NK-92 treated with Interleukin-12 subunit alpha and Interleukin-12 subunit beta, amount 100 ng/mL, for 24 hours (cell line): ENCODE data around the gene MORN5.

Source experiments
- DNase-seq: peaks from one replicate; lab custom pipeline; 2025; lab: John Stamatoyannopoulos, UW

The MORN5 gene

DNA sequence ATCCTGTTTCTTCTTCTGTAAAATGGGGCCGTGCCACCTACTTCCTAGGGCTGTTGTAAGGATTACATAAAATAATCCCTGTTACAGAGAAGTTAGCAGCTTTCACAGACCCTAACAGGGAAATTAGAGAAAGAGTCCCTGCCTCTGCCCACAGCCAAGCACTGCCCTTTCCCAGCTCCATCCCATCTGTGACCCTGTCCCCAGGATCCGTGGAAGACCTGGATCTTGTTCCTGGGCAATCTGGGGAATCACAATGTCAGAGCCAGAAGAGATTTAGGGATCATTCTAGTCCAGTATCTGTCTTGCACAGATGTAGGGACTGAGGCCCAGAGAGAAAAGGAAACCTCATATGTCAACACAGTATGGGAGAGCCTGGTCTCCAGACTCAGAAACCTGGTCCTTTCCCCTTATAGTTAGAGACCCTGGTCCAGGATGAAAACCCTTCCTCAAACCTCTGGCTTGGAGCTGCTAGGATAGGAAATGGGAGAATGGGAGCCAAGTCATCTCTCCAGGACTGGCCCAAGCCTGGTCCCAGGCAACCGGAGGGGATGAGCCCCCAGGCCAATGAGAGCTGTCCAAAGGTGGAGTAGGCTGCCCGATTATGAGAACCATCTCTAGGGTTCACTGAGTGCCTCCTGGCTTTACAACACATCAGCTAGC lies 56.6 kb downstream of the MORN5 start:
- DNase-seq = no peak

DNA sequence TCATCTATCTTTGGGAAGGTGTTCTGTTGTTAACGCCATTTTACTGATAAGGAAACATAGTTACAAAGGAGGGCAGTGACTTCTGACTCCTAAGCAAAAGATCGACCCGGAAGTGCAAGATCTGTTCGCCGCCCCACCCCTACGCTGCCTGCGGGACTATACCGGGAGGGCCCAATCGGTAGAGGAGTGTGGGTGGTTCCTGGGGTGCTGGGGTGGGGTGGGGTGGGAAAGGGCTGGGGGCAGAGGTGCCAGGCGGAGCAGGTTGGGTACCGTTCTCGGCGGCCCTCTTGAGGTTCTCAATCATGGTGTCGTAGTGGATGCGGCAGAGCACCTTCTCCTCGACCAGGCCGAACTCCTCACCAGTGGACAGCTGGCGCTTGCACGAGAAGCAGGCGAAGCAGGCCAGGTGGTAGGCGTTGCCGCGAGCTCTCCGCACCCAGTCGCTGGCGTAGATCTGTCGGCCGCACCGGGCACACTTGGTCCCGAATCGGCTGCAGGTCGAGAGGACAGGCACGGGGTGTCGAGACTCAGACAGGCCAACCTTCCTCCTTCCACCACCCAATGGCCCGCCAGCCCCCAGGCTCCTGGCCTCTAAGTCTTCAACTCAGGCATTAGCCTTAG lies 57.2 kb downstream of the MORN5 start:
- no peak for DNase-seq

DNA sequence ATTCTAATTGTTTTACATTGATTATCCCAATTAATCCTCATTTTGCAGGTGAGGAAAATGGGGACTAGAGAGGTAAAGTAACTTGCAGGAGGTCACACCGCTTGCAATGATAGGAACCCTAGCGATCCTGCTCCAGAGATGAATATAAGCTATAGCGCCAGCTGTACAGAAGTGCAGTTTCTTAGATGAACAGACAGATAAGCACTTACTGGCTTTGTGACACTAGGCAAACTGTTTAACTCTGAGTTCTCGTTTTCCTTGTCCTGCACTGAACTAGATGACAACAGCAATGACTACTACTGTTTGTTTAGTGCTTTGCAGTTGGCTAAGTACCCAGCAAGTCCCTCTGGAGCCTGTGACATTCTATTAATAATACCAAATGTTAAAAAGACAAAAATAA lies 57.9 kb downstream of the MORN5 start:
- DNase-seq = no peak

- DNase-seq = no peak
These were observed 58.6 kb downstream of the MORN5 start for GRCh38 chr9:122218071-122218934.

GRCh38 chr9:122218935-122219855 lies 59.5 kb downstream of the MORN5 start:
- no peak for DNase-seq

DNA sequence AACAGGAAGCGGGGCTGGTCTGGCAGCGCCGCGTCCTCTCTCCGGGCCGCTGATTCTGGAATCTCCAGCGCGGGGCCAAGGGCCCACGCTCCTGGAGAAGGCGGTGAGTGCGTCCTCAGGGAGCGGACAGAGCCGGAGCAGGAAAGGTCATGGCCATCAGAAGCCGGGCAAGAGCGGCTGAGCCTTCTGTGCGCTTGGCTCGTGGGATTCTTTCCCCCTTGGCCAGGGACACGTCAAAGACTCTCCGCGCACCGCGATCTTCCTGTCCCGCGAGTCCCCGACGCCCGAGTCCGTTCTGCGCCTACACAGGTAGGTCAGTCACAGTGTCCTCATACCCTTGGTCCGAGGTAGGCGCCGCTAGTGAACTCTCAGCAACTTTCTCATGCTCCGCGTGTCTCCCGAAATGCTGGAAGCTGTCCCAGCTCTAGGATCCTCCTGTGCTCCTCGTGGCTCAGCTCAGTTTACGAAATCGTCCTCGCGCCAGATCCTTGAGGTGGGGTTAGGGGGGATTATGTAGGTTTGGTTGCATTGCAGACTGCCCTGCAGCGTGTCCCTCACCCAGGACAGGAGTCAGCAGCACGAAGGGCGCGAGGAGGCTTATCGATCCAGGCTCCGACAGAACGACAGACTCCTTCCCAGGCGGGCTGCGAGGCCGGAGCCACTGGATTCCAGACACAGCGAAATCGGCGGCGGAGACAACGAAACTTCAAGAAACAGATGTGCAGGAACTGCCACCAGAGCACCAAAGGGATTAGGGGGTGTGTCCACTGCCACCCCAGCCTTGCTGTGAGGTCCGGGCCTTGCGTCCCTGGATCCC lies 60.4 kb downstream of the MORN5 start:
- DNase-seq = no peak

- no peak for DNase-seq
These were observed 61.0 kb downstream of the MORN5 start for GRCh38 chr9:122220673-122221182.

- DNase-seq = no peak
These were observed 61.6 kb downstream of the MORN5 start for GRCh38 chr9:122221183-122221811.

- DNase-seq = no peak
These were observed 63.1 kb downstream of the MORN5 start for GRCh38 chr9:122222791-122223190.

DNA sequence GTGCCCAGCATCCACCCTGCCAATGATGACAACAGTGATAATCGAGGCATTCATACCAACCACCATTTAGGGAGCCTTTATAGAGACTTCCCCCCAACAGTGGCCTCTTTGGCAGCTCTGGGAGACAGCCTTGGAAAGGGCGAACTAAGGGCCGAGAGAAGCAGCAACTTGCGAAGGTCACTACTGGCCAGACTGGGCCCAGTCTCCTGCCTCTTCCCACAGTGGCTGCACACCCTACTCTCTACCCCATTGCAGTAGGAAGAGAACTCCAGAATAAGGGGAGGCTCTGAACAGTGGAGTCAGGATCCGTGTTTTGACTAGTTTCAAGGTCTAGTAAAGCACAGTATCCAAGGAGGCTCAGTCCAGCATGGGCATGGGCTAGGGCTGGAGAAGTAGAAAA lies 63.7 kb downstream of the MORN5 start:
- DNase-seq = no peak

DNA sequence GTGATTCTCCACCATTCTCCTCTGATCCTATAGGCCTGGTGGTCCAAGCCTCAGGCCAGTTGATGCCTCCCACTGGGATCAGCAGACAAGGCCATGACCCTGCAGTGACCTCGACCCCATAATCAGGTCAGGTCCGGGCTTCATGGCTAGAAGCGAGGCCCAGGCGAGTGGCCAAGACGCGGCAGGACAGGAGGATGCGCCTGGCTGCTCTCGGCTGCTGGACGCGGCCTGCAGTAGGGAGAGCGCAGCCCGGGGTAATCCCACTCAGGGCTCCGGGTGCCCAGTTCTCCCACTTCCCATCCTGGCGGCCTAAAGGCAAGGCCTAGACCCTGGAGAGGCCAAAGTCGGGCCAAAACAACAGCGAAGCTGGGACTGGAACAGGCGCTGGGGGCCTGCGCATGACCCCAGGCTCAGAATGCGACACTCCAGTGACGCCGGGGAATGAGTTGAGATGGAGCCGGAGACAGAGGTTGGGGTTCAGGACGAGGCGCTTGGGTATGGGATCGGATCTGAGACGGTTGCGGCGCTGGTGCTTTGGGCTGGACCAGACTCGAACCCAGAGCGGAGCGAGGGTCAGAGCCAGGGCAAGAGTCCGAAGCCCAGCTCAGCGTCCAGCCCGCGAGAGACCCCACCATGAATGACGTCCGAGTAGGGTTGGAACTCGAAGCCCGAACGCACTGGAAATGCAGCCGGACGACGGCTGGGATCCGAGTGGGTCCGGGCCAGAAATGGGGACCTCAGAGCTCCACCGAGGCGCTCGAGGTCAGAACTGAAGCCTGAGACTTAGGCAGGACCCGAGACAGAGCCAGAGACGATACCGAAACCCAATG lies 65.8 kb downstream of the MORN5 start:
- no peak for DNase-seq

DNA sequence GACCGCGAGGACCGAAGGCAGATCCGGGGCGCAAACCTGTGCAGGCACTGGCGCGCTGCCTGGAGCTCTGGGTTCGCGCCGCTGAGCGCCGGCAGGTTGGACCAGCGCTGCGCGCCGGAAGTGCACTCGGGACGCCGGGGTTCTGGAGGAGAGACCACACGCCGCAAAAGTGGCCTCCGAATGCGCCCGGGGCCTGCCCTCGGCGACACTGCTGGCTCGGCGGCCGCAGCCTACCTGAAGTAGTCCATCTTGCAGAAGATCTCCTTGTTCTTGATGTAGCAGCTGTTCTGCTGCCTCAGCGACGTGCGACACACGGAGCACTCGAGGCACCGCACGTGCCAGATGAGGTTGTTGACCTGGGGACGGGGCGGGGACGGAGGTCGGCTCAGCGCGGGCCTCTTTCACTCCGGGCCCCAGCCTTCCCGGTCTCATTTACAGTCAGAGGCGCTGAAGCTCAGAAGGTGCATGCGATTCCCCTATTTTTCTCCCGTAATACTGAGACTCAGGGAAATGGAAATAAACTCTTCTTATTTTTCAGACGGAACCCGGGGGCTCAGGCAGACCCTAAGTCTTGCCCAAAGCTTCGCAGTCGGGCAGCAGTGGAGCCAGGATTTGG lies 66.5 kb downstream of the MORN5 start:
- DNase-seq = no peak

- no peak for DNase-seq
These were observed 67.3 kb downstream of the MORN5 start for GRCh38 chr9:122226758-122227574.

DNA sequence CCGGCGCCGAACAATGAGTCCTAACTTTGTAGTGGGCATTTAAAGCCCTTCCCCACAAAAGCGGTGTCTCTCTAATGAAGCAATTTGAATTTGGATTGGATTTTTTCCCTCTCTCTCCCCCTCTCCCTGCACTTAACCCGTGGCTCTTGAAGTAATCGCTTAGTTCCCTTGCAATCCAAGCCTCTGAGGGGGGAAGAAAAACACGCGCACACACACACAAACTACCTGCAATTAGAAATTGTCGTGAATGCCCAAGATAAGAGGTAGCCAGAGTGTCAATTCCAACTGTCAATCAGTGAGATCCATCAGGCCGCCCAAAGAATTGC lies 67.8 kb downstream of the MORN5 start:
- no peak for DNase-seq

DNA sequence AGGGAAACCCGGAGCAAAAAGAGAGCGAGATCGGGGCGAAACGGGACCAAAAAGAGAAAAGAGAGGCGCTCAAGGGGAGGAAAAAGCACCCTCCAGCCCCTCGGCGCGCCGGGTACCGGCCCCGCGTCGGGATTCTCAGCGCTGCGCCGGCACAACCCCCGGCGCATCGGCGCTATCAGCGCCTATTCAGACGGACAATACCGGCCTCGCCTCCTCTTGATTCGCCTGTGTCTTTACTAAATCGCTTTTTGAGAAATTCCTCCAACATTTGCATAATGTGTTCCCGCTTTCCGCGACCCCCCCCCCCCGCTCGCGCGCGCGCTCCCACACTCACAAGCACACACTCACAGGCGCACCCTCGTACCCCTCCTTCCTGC lies 68.5 kb downstream of the MORN5 start:
- DNase-seq = no peak

- no peak for DNase-seq
These were observed 69.1 kb downstream of the MORN5 start, which contains the start of gene LHX6 for GRCh38 chr9:122228568-122229484. Gene LHX6, minus strand, starts transcription at chr9:122228957. Its CDS starts 217 bp downstream, at chr9:122228740.

DNA sequence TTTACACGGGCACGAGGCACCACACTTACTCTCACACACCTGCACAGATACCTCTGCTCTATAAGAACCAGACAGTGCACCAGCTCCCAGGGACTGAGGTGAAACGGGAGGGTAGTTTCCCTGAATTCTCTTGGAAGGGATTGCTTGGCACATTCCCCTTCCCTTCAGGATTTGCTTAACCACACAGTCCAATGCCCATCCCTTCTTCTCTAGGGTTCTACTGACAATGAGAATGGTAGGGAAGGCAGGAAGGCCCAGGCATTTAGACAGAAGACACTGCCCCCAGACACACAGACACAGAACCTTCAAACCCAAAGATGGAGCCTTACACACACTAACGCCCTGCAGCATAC lies 69.8 kb downstream of the MORN5 start:
- no peak for DNase-seq
